ENCODE results near the gene NBPF8. TPM values are rescaled to one million over a fixed set of nuclear protein-coding genes. Genes with fewer than 3 reads are reported as not detected.
"Not testable (repeated sequence)": the region's sequence is repeated elsewhere in the genome, so short reads cannot be mapped to it uniquely, and the experiment has no call there.

The NBPF8 gene
- total RNA-seq, result 5.2 and 11.1 TPM in 2 replicates

- not testable (repeated sequence) for DNase-seq (ENCODE audit: extremely low read depth, low read depth, low spot score)
Measured at GRCh38 chr1:120414911-120415480, at the start of gene NBPF8. Gene NBPF8, plus strand, starts transcription at chr1:120415035. Its CDS starts 21,488 bp downstream, at chr1:120436523.

DNA sequence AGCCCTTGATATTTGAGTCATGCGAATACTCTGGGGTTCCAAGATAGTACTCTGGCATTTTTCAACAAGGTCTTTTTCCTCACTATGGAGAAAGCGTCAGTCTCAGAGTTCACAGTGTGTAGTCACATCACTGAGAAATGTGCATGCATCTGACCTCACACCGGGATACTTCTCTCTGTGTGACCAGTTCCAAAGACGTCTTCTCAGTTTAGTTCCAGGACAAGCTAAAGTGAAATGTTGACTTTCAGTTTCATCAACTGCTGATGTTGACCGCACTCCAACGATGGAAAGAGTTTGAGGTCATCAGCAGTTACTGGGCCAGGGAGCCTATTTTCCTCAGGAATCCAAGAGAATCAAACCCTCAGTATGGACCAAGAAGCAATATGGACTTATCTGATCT, 47.1 kb upstream of the NBPF8 start:
- DNase-seq (ENCODE audit: extremely low read depth, low read depth, low spot score), result not testable (repeated sequence)

DNA sequence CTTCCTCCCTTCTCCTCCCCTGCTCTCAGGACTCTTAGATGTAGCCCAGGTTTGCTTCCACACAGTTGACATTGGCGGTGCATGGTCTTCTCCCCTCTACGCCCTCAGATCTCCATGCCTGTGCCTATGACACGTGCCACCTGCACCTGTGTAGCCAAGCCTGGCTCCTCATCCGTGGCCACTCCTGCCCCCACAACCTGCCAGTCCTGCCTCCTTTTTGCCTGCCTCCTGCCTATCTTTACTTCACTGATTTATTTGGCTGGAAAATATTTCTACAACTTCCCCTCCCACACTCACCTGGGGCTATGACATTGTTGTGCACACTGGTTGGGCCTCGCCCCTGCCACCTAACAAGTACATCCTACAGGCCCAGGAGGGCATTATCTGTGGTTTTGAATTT, 28.2 kb upstream of the NBPF8 start:
- not testable (repeated sequence) for DNase-seq (ENCODE audit: extremely low read depth, low read depth, low spot score)

DNA sequence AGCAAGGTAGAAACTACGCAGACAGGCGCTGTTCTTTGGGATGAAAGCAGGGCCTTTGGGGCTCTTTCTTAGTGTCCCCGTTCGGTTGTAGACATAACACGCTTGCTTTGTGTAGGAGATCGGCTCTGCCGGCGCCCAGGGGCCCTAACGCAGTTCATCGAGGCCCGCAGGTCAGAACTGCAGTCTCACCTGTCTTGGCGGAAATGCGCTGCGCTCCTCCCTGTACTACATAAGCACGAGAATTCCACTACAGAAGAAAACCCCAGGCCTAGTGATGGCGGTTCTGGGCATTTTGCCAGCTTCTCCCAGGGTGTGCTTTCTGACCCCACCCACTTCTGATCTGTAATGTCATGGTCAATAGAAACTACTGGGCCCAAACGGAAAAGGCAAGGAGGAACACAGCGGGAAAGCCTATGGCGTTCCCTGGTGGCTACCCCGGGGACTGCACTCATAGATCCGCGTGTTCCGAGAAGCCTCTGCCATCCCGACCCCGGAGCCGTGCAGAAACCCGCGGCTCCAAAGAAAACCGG, 26.2 kb upstream of the NBPF8 start:
- peak; percentile 2 for DNase-seq (ENCODE audit: extremely low read depth, low read depth, low spot score)

GRCh38 chr1:120391365-120391764, 23.5 kb upstream of the NBPF8 start:
- not testable (repeated sequence) for DNase-seq (ENCODE audit: extremely low read depth, low read depth, low spot score)

GRCh38 chr1:120393316-120394232, 21.3 kb upstream of the NBPF8 start:
- DNase-seq (ENCODE audit: extremely low read depth, low read depth, low spot score), result not testable (repeated sequence)

DNA sequence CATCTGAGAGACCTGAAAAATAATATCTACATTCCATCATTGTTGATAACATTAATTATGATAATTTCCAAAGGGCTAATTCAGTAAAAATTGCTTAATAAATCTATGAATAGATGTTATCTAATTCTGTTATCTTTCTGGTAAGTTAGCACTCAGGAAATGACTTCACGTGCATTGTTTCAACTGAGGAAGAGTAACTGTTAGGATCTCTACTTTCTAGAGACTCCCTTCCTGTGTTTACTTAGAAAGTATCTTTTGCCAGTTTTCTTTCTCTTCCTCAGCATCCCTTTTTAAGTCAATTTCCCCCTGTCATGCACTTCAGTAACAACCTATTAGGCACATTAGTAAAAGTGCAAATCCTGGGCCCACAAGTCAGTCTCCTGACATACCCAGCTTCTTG, 9.5 kb upstream of the NBPF8 start:
- DNase-seq (ENCODE audit: extremely low read depth, low read depth, low spot score), result not testable (repeated sequence)

GRCh38 chr1:120414451-120414850, 384 bp upstream of the NBPF8 start:
- not testable (repeated sequence) for DNase-seq (ENCODE audit: extremely low read depth, low read depth, low spot score)

DNA sequence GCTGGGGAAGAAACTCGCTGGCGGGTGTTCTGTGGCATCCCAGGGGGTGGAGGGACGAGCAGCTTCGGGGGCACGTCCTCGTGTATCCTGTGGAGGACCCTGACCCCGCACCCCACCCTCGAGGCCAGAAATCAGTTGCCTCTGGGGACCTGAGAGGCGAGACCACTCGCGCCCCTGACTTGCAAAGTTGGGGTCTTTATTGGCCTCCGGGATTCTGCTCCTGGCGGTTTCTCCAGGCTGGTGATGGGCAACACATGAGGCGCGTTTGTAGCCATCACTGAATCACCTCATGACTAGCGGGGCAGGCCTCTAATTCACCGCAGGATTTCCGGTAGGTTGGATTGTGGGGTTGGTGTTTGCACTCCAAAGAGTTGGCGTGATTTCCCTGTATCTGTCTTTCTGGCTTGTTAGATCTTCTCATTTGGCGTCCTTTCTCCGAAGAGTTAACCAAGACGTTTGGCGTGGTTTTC, 692 bp downstream of the NBPF8 start:
- DNase-seq (ENCODE audit: extremely low read depth, low read depth, low spot score), result not testable (repeated sequence)

- DNase-seq (ENCODE audit: extremely low read depth, low read depth, low spot score), result not testable (repeated sequence)
Measured at GRCh38 chr1:120425063-120425462, 10.2 kb downstream of the NBPF8 start.

DNA sequence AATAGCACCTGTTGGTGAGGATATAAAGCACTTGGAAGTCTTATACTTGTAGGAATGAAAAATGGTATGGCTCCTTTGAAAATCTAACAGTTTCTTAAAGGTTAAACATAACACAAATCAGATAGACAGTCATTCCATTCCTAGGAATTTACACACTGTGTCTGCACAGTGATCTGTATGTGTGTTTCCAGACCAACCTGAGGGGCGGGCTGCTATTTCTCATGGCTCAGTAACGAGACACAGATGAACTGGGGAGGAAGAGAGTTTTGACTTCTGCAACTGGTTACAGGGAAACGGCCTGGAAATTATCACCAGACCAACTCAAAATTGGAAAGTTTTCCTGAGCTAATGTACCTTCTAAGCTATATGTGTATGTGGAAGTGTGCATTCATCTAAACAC, 16.8 kb downstream of the NBPF8 start:
- DNase-seq (ENCODE audit: extremely low read depth, low read depth, low spot score), result not testable (repeated sequence)

DNA sequence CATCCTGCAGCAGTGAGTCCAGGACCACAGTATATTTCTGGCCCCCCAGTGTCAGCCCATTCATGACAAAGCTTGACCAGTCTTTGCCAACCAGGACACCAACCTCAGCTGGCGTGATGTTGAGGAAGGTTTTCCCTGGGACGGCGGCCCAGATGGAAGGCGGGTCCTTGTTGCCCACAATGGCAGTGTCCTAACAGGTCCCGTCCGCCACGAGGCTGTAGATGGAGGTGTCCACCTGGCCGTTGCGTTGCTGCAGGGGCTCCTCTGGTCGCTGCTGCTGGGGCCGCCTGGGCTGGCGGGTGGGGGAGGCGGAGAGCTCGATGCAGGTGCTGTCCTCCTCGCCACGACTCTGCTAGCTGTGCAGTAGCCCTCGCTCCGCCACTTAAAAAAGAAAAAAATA, 19.0 kb downstream of the NBPF8 start:
- not testable (repeated sequence) for DNase-seq (ENCODE audit: extremely low read depth, low read depth, low spot score)

GRCh38 chr1:120449124-120449523, 34.3 kb downstream of the NBPF8 start:
- DNase-seq (ENCODE audit: extremely low read depth, low read depth, low spot score), result not testable (repeated sequence)

Other genes with a start within 250 kb of the NBPF8 start
- gene SEC22B, start 238.5 kb upstream of the NBPF8 start, total RNA-seq, result 22.4 and 23.6 TPM in 2 replicates